ENCODE measurements around the gene MCM6.

DNA sequence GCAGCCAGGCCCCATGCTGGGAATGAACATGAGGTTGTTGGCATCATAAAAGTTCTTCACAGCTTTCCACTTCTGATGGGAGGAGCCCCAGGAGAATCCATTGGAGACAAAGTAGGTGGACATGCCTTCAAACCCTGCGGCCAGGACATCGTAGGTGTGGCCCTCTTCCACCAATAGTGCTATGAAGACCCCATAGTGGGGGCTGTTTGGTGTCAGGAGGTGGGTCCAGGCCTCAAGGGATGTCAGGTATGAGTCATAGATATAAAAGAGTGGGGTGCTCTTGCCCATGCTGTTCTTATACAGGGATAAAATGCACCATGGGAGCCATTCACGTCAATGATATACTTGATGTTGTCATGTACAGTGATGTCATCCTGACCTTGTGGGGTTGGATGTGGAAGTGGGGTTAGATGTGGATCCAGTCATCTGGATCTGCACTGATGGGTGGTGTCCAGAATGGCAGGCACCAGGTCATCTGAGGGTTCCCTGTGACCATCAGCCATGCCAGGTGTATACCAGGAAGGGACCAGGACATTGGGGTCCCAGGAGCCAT is 22.1 kb upstream of the MCM6 start:
- no peak for TF ChIP-seq POLR2A (IDR thresholded peaks at IDR 0.05; ENCODE audit: borderline replicate concordance, extremely low read depth, insufficient read depth, insufficient read length)
- TF ChIP-seq REST (IDR thresholded peaks at IDR 0.05; ENCODE audit: low read depth): no peak
- TF ChIP-seq, protein P1, sequence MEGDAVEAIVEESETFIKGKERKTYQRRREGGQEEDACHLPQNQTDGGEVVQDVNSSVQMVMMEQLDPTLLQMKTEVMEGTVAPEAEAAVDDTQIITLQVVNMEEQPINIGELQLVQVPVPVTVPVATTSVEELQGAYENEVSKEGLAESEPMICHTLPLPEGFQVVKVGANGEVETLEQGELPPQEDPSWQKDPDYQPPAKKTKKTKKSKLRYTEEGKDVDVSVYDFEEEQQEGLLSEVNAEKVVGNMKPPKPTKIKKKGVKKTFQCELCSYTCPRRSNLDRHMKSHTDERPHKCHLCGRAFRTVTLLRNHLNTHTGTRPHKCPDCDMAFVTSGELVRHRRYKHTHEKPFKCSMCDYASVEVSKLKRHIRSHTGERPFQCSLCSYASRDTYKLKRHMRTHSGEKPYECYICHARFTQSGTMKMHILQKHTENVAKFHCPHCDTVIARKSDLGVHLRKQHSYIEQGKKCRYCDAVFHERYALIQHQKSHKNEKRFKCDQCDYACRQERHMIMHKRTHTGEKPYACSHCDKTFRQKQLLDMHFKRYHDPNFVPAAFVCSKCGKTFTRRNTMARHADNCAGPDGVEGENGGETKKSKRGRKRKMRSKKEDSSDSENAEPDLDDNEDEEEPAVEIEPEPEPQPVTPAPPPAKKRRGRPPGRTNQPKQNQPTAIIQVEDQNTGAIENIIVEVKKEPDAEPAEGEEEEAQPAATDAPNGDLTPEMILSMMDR (IDR thresholded peaks at IDR 0.05 in 2 of 3, conservative IDR thresholded peaks at IDR 0.05 in 1 of 3; ENCODE audit: borderline replicate concordance in 1 of 3, insufficient read depth in 1 of 3, low read depth in 2 of 3, low read length in 2 of 3): no peak
- TF ChIP-seq, protein P2, sequence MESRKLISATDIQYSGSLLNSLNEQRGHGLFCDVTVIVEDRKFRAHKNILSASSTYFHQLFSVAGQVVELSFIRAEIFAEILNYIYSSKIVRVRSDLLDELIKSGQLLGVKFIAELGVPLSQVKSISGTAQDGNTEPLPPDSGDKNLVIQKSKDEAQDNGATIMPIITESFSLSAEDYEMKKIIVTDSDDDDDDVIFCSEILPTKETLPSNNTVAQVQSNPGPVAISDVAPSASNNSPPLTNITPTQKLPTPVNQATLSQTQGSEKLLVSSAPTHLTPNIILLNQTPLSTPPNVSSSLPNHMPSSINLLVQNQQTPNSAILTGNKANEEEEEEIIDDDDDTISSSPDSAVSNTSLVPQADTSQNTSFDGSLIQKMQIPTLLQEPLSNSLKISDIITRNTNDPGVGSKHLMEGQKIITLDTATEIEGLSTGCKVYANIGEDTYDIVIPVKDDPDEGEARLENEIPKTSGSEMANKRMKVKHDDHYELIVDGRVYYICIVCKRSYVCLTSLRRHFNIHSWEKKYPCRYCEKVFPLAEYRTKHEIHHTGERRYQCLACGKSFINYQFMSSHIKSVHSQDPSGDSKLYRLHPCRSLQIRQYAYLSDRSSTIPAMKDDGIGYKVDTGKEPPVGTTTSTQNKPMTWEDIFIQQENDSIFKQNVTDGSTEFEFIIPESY (IDR thresholded peaks at IDR 0.05; ENCODE audit: extremely low read depth, insufficient replicate concordance, low read length): no peak
- TF ChIP-seq EGR1 (IDR thresholded peaks at IDR 0.05; ENCODE audit: low read depth): no peak
- TF ChIP-seq EZH2phosphoT487 (IDR thresholded peaks at IDR 0.05; ENCODE audit: borderline replicate concordance): no peak
- no peak for TF ChIP-seq EZH2 (IDR thresholded peaks at IDR 0.05)
- no peak for TF ChIP-seq FOSL1 (IDR thresholded peaks at IDR 0.05; ENCODE audit: low read depth)
- TF ChIP-seq CBX3 (IDR thresholded peaks at IDR 0.05; ENCODE audit: low read depth): no peak
- no peak for TF ChIP-seq RAD21 (IDR thresholded peaks at IDR 0.05; ENCODE audit: low read depth)
- no peak for TF ChIP-seq ZNF274 (IDR thresholded peaks at IDR 0.05; ENCODE audit: low read depth, low read length)
- no peak for TF ChIP-seq POLR2AphosphoS5 (IDR thresholded peaks at IDR 0.05; ENCODE audit: low read depth, low read length)
- no peak for TF ChIP-seq CEBPB (IDR thresholded peaks at IDR 0.05; ENCODE audit: low read depth)

Measured in HCT116 (cell line).